IPS DF 4.7 (cell line): Measurements from ENCODE around the gene LRRC39.

Experiments
- DNase-seq: peaks from one replicate; pipeline ENCODE4 v3.0.0-alpha.2; 2013; ENCODE audit warnings: low spot score; ENCODE audit errors: extremely low read depth

Gene LRRC39

GRCh38 chr1:100147875-100148274, 30.2 kb downstream of the LRRC39 start:
- no peak for DNase-seq

DNA sequence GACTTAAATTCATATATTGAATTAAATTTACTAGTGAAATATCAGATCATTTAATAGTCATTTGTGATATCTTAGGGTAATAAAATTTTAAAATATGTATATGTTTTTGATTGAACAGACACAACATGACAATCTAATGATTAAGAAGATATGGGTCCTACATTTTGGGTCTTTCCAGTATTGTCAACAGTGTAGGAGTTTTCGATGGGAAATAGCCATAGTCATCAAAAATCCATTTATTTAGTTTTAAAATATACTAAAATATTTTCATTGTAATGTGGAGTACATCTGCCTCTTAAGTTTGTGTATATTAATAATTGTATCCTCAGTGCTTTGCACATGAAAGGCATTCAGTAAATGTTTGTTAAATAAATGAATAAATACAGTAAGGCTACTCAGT, 31.1 kb downstream of the LRRC39 start:
- no peak for DNase-seq

DNA sequence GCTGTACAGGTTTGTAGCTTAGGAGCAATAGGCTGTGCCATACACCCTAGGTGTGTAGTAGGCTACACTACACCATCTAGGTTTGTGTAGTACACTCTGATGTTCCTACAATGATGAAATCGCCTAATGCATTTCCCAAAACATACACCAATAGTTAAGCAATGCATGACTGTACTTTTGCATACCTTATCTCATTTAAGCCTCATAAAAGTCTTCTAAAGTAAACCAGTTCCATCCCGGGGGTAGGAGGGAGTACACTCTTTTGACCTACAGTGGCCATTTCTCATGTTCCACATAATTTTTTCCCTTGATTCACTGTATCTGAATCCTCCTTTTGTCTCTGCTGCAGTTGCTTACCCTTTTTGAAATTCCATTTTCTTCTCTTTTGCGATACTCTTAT, 32.9 kb downstream of the LRRC39 start:
- no peak for DNase-seq

DNA sequence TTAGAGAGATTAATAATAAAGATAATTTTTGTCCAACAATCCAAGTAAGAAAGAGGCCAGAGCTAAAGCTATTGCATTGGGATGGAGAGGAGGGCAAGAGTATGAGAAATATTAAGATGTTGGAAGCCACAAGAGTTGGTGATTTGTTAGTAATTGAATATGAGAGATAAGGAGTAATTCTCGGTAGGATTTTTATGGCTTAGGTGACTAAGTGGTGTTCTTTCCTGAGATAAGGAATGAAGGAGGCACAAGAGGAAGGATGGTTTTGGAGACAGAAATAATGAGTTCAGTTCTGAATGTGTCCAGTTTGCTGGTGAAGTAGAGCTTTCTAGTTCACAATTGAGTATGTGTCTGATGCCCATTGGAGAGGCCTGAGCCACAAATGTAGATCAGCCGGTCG, 35.7 kb downstream of the LRRC39 start:
- no peak for DNase-seq

- no peak for DNase-seq
These were observed 36.9 kb downstream of the LRRC39 start for GRCh38 chr1:100141192-100141591.

DNA sequence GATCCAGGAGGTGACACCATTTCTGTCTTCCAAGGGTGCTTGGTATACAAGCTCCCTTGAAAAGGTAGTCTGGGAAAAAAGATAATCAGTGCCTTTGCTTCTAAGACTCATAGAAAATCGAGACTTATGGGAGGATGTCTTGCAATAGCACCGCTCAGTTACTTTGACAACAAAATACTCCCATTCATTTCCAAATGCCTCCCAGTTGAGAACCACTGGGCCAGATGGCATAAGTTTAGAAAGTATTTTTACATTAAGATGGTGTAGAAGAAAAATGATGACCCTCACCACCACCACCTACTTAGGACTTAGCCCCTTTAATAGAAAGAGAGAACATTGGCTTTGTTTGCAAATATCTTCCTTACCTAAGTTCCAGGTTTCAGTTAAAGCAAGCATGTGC, 40.5 kb downstream of the LRRC39 start:
- DNase-seq = no peak

- no peak for DNase-seq
These were observed 43.2 kb downstream of the LRRC39 start for GRCh38 chr1:100134872-100135271.

- peak; percentile 84 for DNase-seq
These were observed 45.2 kb downstream of the LRRC39 start, which contains the start of the genes SASS6 and TRMT13 for GRCh38 chr1:100132566-100133477. Gene SASS6 (minus strand): TSS chr1:100132930. CDS start chr1:100132814, 116 bp downstream. Gene TRMT13 (plus strand): TSS chr1:100133163. CDS start chr1:100133169, 6 bp downstream.

DNA sequence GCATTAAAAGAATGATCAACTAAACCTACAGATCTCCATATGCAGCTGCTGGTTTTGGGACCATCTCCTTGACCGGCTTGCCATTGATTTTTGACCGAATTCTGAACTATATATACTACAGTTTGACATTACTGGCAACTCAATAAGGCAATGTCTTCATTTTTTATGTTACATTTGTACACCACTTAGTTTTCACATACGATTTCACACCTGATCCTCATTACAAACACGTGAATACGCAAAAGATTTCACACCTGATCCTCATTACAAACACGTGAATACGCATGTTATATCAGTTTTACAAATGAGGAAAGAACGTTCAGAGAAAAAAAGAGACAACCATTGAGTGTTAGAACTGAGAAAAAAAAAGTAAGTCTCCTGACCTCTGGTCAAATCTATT, 46.4 kb downstream of the LRRC39 start:
- no peak for DNase-seq

DNA sequence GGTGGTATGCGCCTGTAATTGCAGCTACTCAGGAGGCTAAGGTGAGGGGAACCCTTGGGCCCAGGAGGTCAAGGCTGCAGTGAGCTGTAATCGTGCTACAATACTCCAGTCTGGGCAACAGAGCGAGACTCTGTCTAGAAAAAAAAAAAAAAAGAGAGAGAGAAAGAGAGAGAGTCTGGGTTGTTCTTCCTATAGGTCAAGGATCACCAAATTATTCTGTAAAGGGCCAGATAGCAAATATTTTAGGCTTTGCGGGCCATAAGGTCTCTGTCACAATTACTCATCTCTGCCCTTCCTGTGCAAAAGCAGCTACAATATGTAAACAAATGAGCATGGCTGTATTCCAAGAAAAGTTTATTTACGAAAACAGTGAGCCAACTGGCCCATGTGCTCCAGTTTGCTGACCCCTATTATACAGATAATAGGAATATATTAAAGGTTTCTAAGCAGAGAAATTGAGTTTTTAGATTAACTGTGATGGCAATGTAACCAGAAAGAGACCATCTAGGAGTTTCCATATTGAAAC, 47.4 kb downstream of the LRRC39 start:
- no peak for DNase-seq

GRCh38 chr1:100127226-100127625, 50.8 kb downstream of the LRRC39 start:
- no peak for DNase-seq

GRCh38 chr1:100122177-100122576, 55.9 kb downstream of the LRRC39 start:
- no peak for DNase-seq

DNA sequence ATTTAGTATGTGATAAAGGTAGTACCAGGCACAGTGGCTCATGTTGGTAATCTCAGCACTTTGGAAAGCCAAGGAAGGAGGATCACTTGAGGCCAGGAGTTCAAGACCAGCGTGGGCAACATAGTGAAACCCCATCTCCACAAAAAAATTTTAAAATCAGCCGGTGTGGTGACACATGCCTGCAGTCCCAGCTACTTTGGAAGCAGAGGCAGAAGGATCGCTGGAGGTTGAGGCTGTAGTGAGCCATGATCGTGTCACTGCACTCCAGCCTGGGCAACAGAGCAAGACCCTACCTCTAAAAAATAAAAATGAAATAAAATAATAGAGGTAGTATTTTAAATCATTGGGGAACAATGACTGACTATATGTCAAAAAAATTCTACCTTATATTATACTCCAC, 62.5 kb downstream of the LRRC39 start:
- DNase-seq = no peak

- no peak for DNase-seq
These were observed 68.4 kb downstream of the LRRC39 start for GRCh38 chr1:100109554-100110066.

- no peak for DNase-seq
These were observed 70.4 kb downstream of the LRRC39 start for GRCh38 chr1:100107696-100108095.

DNA sequence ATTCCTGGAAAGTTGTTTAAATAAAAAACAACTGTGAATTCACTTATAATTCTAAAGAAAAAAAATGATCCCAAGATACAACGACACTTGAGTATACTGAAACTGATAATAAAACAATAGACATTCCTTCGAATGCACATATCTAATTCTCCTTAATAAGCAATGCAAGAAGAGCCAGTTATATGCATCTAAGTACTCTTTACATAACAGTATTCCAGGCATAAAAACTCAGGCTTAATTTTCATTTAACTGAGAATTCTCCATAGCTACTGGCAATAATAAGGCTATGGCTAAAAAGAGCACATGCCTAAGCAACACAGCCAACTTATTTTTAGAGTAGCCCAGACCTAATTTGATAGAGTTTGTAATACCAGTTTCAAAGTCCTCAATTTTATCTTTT, 76.5 kb downstream of the LRRC39 start:
- no peak for DNase-seq

- no peak for DNase-seq
These were observed 77.9 kb downstream of the LRRC39 start for GRCh38 chr1:100100202-100100601.
